Subcutaneous abdominal adipose tissue (tissue), 5 donors: ENCODE measurements around the gene FAM209A.
"Not testable (repeated sequence)": the region's sequence is repeated elsewhere in the genome, so short reads cannot be mapped to it uniquely, and the experiment has no call there.

Experiments used
- H3K27ac ChIP-seq: one replicate; pipeline ENCODE4 v1.7.0; 2013; ENCODE audit warnings: low read depth, mild to moderate bottlenecking, inconsistent platforms, low read length, moderate library complexity
- H3K27me3 ChIP-seq, 5 donors: one replicate each; pipeline ENCODE4 v1.7.0; 2013; ENCODE audit warnings: low read length in 5 of 5, inconsistent platforms in 1 of 5; ENCODE audit not compliant: control insufficient read depth in 5 of 5, insufficient read depth in 4 of 5
- H3K36me3 ChIP-seq, 5 donors: one replicate each; pipeline ENCODE4 v1.7.0; 2013; ENCODE audit warnings: low read length in 5 of 5; ENCODE audit not compliant: control insufficient read depth in 5 of 5, insufficient read depth in 5 of 5
- H3K4me1 ChIP-seq, 5 donors: one replicate each; pipeline ENCODE4 v1.7.0; 2013; ENCODE audit warnings: low read length in 5 of 5, mild to moderate bottlenecking in 3 of 5, moderate library complexity in 1 of 5; ENCODE audit not compliant: control insufficient read depth in 5 of 5, insufficient read depth in 5 of 5
- H3K4me3 ChIP-seq, 5 donors: one replicate each; pipeline ENCODE4 v1.7.0; 2013; ENCODE audit warnings: low read length in 5 of 5, low read depth in 1 of 5
- H3K9ac ChIP-seq, 5 donors: one replicate each; pipeline ENCODE4 v1.7.0; 2013; ENCODE audit warnings: low read length in 5 of 5, mild to moderate bottlenecking in 4 of 5, moderate library complexity in 3 of 5
- H3K9me3 ChIP-seq, 5 donors: one replicate each; pipeline ENCODE4 v1.7.0; 2013; ENCODE audit warnings: low read length in 5 of 5; ENCODE audit not compliant: control insufficient read depth in 5 of 5
- donor health status: healthy.
- donor health status: healthy.
- donor health status: healthy.
- donor health status: healthy.
- donor health status: healthy.

Gene FAM209A

GRCh38 chr20:56513161-56514150 is 11.1 kb upstream of the FAM209A start:
- H3K4me3 ChIP-seq = no peak overlapping the region
- peaks cover 0 to 24% (median 19%) of the 10 kb centered on the region in 5 donors for H3K4me1 ChIP-seq
- H3K9me3 ChIP-seq = peaks cover 0 to 4% (median 0%) of the 10 kb centered on the region in 5 donors
- peaks cover 0 to 53% (median 33%) of the 10 kb centered on the region in 5 donors for H3K36me3 ChIP-seq
- H3K9ac ChIP-seq = no peak overlapping the region
- no peaks in the 10 kb centered on the region for H3K27me3 ChIP-seq
- no peak overlapping the region for H3K27ac ChIP-seq

- Histone ChIP-seq H3K9me3 (peaks cover 0 to 21% (median 14%) of the 10 kb centered on the region in 5 donors), H3K4me1 (peaks cover 0 to 24% (median 19%) of the 10 kb centered on the region in 5 donors), H3K36me3 (peaks cover 3 to 71% (median 57%) of the 10 kb centered on the region in 5 donors), H3K9ac (peak overlapping the region in 1 of 5 donors; percentile 19), H3K4me3 (no peak overlapping the region), H3K27me3 (no peaks in the 10 kb centered on the region), H3K27ac (peak overlapping the region; percentile 63)
Measured at GRCh38 chr20:56516631-56517030, 7.9 kb upstream of the FAM209A start.

DNA sequence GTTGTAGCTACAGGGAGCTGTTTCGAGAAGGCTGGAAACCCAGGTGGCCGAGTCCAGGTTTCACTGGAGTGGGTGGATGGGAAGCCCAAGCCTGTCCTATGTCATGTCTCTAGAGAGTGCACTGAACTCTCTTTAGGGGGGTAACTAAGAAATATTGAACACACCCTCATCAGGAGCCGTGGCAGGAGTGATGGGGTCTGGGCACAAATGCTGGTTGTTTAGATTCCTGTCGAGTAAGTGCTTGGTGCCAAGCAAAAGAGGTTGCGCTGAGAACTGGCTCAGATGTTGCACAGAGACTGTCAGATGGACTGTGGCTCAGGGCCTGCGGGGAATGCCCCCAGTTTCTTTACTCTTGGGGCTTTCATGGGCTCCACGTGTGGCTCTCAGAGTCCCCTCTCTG is 7.3 kb upstream of the FAM209A start:
- Histone ChIP-seq H3K9me3 (peaks cover 0 to 21% (median 16%) of the 10 kb centered on the region in 5 donors), H3K4me3 (no peak overlapping the region), H3K27ac (peak overlapping the region; percentile 63), H3K9ac (no peak overlapping the region), H3K4me1 (peaks cover 0 to 24% (median 19%) of the 10 kb centered on the region in 5 donors), H3K27me3 (no peaks in the 10 kb centered on the region), H3K36me3 (peaks cover 3 to 66% (median 57%) of the 10 kb centered on the region in 5 donors)

- Histone ChIP-seq H3K9me3 (peaks cover 0 to 21% (median 16%) of the 10 kb centered on the region in 5 donors), H3K4me3 (no peak overlapping the region), H3K4me1 (peaks cover 0 to 24% (median 19%) of the 10 kb centered on the region in 5 donors), H3K27ac (peak overlapping the region; percentile 63), H3K9ac (no peak overlapping the region), H3K36me3 (peaks cover 3 to 63% (median 52%) of the 10 kb centered on the region in 5 donors), H3K27me3 (no peaks in the 10 kb centered on the region)
Measured at GRCh38 chr20:56517641-56518040, 6.9 kb upstream of the FAM209A start.

- H3K9ac ChIP-seq = no peak overlapping the region
- peaks cover 3 to 58% (median 51%) of the 10 kb centered on the region in 5 donors for H3K36me3 ChIP-seq
- no peak overlapping the region for H3K27ac ChIP-seq
- H3K27me3 ChIP-seq = no peaks in the 10 kb centered on the region
- no peak overlapping the region for H3K4me3 ChIP-seq
- H3K9me3 ChIP-seq = peaks cover 0 to 21% (median 16%) of the 10 kb centered on the region in 5 donors
- peaks cover 0 to 24% (median 19%) of the 10 kb centered on the region in 5 donors for H3K4me1 ChIP-seq
Measured at GRCh38 chr20:56518126-56518525, 6.4 kb upstream of the FAM209A start.

DNA sequence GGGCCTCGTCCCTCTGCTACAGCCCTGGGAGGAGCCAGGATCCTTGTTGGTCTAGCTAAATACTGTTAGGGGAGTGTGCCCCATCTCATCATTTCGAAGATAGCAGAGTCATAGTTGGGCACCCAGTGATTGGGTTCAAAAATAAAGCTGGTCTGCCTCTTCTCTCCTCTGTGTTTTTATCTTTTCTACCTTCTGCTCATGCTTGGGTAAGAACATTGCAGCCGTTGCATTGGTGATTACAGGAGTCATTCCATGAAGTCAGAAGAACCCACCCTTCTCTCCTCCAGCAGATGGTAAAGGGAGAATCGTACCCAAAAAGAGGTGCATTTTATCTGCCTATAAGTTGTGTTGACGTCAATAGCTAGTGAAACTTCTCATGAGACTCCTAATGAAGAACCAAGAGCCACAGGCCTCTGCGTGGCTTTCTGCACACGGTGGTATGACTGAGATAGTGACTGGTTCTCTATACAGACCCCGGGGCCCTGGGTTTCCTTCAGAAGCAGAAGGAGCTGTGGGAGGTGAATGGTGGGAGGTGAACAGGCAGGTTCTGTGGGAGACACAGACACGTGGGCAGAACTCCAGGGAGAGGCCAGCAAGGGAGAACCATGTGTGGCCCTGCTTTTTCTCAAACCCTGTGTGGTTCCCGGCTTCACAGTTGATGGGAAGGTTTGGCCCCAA is 5.7 kb upstream of the FAM209A start:
- Histone ChIP-seq H3K27me3 (no peaks in the 10 kb centered on the region), H3K4me1 (peaks cover 0 to 24% (median 19%) of the 10 kb centered on the region in 5 donors), H3K4me3 (no peak overlapping the region), H3K9ac (no peak overlapping the region), H3K27ac (no peak overlapping the region), H3K36me3 (peaks cover 3 to 51% (median 44%) of the 10 kb centered on the region in 5 donors), H3K9me3 (peaks cover 0 to 21% (median 16%) of the 10 kb centered on the region in 5 donors)

DNA sequence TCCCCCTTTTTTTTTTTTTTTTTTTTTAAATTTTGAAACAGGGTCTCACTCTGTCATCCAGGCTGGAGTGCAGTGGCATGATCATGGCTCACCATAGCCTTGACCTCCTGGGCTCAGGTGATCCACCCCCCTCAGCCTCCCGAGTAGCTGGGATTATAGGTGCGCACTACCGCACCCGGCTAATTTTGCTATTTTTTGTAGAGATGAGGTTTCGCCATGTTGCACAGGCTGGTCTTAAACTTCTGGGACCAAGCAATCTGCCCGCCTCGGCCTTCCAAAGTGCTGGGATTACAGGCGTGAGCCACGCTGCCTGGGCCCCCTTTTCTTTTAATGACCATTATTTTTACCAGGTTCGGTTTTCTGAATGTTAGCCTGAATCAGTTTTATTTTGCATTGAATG is 5.0 kb upstream of the FAM209A start:
- H3K27ac ChIP-seq = no peak overlapping the region
- no peaks in the 10 kb centered on the region for H3K27me3 ChIP-seq
- no peak overlapping the region for H3K4me3 ChIP-seq
- H3K36me3 ChIP-seq = peaks cover 3 to 44% (median 38%) of the 10 kb centered on the region in 5 donors
- peaks cover 0 to 21% (median 16%) of the 10 kb centered on the region in 5 donors for H3K9me3 ChIP-seq
- H3K9ac ChIP-seq = no peak overlapping the region
- peaks cover 0 to 24% (median 19%) of the 10 kb centered on the region in 5 donors for H3K4me1 ChIP-seq

DNA sequence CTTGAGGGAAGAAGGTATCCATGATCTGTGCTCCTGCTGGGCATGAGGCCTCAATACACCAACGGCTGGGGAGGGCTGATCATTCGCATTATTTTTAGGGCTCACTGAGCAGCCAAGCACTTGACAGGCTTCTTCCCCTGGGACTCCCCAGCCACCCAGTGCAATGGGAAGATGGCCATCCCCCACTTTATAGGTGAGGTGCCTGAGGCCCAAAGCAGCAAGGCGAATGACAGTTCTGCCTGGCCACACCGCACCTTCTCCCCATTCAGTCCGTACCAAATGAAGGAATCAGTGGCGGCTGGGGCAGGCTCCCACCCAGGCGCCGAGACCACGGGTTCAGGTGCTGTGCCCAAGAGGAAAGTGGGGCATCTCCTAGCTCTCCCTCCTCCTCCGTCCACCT is 4.4 kb upstream of the FAM209A start:
- H3K27ac ChIP-seq = no peak overlapping the region
- peaks cover 0 to 21% (median 16%) of the 10 kb centered on the region in 5 donors for H3K9me3 ChIP-seq
- H3K4me3 ChIP-seq = peak overlapping the region in 1 of 5 donors; percentile 29
- no peak overlapping the region for H3K9ac ChIP-seq
- peaks cover 0 to 22% (median 19%) of the 10 kb centered on the region in 5 donors for H3K4me1 ChIP-seq
- no peaks in the 10 kb centered on the region for H3K27me3 ChIP-seq
- H3K36me3 ChIP-seq = peaks cover 3 to 43% (median 38%) of the 10 kb centered on the region in 5 donors

DNA sequence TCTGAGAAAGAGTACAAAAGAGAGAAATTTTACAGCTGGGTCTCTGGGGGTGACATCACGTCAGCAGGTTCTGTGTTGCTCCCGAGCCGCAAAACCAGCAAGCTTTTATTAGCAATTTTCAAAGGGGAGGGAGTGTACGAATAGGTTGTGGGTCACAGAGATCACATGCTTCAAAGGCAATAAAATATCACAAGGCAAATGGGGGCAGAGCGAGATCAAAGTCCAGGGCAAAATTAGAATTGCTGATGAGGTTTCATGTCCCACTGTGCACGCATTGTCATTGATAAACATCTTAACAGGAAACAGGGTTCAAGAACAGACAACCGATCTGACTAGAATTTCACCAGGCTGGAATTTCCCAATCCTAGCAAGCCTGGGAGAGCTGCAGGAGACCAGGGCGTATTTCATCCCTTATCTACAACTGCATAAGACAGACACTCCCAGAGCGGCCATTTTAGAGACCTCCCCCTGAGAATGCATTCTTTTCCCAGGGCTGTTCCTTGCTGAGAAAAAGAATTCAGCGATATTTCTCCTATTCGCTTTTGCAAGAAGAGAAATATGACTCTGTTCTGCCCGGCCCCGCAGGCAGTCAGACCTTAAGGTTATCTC is 3.7 kb upstream of the FAM209A start:
- H3K4me1 ChIP-seq = peaks cover 0 to 15% (median 13%) of the 10 kb centered on the region in 5 donors
- H3K9ac ChIP-seq, H3K4me3 ChIP-seq, H3K27me3 ChIP-seq, H3K27ac ChIP-seq: not testable (repeated sequence)
- H3K9me3 ChIP-seq = peaks cover 0 to 21% (median 16%) of the 10 kb centered on the region in 5 donors
- peaks cover 3 to 41% (median 38%) of the 10 kb centered on the region in 5 donors for H3K36me3 ChIP-seq
